GM12892 (cell line): Measurements from ENCODE around the gene ANKRD30A.

Experiments used
- POLR2A ChIP-seq: IDR thresholded peaks from 2 replicates; pipeline ENCODE4 v1.6.1; 2011; ENCODE audit warnings: low read depth, low read length, control low read depth
- TAF1 ChIP-seq: IDR thresholded peaks from 2 replicates; pipeline ENCODE4 v1.6.1; 2011; ENCODE audit warnings: low read depth, mild to moderate bottlenecking, control low read depth, low read length, borderline replicate concordance

GRCh38 chr10:37304036-37304435 lies 178.6 kb downstream of the ANKRD30A start:
- TF ChIP-seq POLR2A (no peak), TAF1 (no peak)
